HEK293 (cell line): Measurements from ENCODE around the gene KMT2D.

Experiments used
- HOXA7 ChIP-seq: sonication (generic); formaldehyde crosslinking; IDR thresholded peaks from 2 replicates; pipeline ENCODE4 v1.8.1; 2022; ENCODE audit warnings: missing genetic modification reagents, borderline replicate concordance
- KLF8 ChIP-seq: fragments of 450-650 bp; formaldehyde crosslinking; IDR thresholded peaks from 2 replicates; pipeline ENCODE4 v1.5.1; 2016; ENCODE audit warnings: missing biosample characterization, missing genetic modification characterization
- MZF1 ChIP-seq: fragments of 450-650 bp; formaldehyde crosslinking; IDR thresholded peaks from 2 replicates; pipeline ENCODE4 v1.5.1; 2017; ENCODE audit warnings: missing biosample characterization, missing genetic modification characterization, borderline replicate concordance
- PRDM2 ChIP-seq: fragments of 450-650 bp; formaldehyde crosslinking; IDR thresholded peaks from 2 replicates; pipeline ENCODE4 v1.5.1; 2016; ENCODE audit warnings: missing biosample characterization, missing genetic modification characterization, borderline replicate concordance
- SALL2 ChIP-seq: fragments of 450-650 bp; formaldehyde crosslinking; IDR thresholded peaks from 2 replicates; pipeline ENCODE4 v1.5.0; 2017; ENCODE audit warnings: missing biosample characterization, mild to moderate bottlenecking, missing genetic modification characterization, borderline replicate concordance
- ZBTB10 ChIP-seq: fragments of 450-650 bp; formaldehyde crosslinking; IDR thresholded peaks from 2 replicates; pipeline ENCODE4 v1.5.1; 2016; ENCODE audit warnings: missing biosample characterization, missing genetic modification characterization
- ZBTB21 ChIP-seq: fragments of 450-650 bp; formaldehyde crosslinking; IDR thresholded peaks from 2 replicates; pipeline ENCODE4 v1.5.1; 2017; ENCODE audit warnings: missing biosample characterization, missing genetic modification characterization
- ZBTB6 ChIP-seq: fragments of 450-650 bp; formaldehyde crosslinking; IDR thresholded peaks from 2 replicates; pipeline ENCODE4 v1.5.1; 2017; ENCODE audit warnings: missing biosample characterization, missing genetic modification characterization
- ZFP69B ChIP-seq: fragments of 450-650 bp; formaldehyde crosslinking; IDR thresholded peaks from 2 replicates; pipeline ENCODE4 v1.5.1; 2016; ENCODE audit warnings: missing biosample characterization, missing genetic modification characterization
- ZNF112 ChIP-seq: fragments of 450-650 bp; formaldehyde crosslinking; IDR thresholded peaks from 2 replicates; pipeline ENCODE4 v1.5.0; 2017; ENCODE audit warnings: missing biosample characterization, missing genetic modification characterization
- ZNF138 ChIP-seq: fragments of 450-650 bp; formaldehyde crosslinking; IDR thresholded peaks from 2 replicates; pipeline ENCODE4 v1.5.1; 2016; ENCODE audit warnings: missing biosample characterization, missing genetic modification characterization, borderline replicate concordance
- ZNF169 ChIP-seq: fragments of 450-650 bp; formaldehyde crosslinking; IDR thresholded peaks from 2 replicates; pipeline ENCODE4 v1.5.1; 2016; ENCODE audit warnings: missing biosample characterization, missing genetic modification characterization
- ZNF23 ChIP-seq: fragments of 450-650 bp; formaldehyde crosslinking; IDR thresholded peaks from 2 replicates; pipeline ENCODE4 v1.5.1; 2016; ENCODE audit warnings: missing biosample characterization, missing genetic modification characterization, borderline replicate concordance
- ZNF274 ChIP-seq, 2 experiments: fragments of 200-500 bp in 1 of 2; fragments of 450-650 bp in 1 of 2; sonication (Bioruptor generic) in 1 of 2; formaldehyde crosslinking in 1 of 2; IDR thresholded peaks; 2 replicates each; pipeline versions ENCODE4 v1.5.1 to v1.6.1; 2014 to 2016; ENCODE audit warnings: borderline replicate concordance in 1 of 2, inconsistent platforms in 1 of 2, low read length in 1 of 2, missing biosample characterization in 1 of 2, missing genetic modification characterization in 1 of 2
- ZNF324 ChIP-seq: fragments of 450-650 bp; formaldehyde crosslinking; IDR thresholded peaks from 2 replicates; pipeline ENCODE4 v1.5.1; 2016; ENCODE audit warnings: missing biosample characterization, missing genetic modification characterization
- ZNF341 ChIP-seq: fragments of 450-650 bp; formaldehyde crosslinking; IDR thresholded peaks from 2 replicates; pipeline ENCODE4; 2016; ENCODE audit warnings: low read depth, missing biosample characterization, missing genetic modification characterization
- ZNF433 ChIP-seq: fragments of 450-650 bp; formaldehyde crosslinking; IDR thresholded peaks from 2 replicates; pipeline ENCODE4 v1.5.1; 2016; ENCODE audit warnings: missing biosample characterization, missing genetic modification characterization, low read depth
- ZNF639 ChIP-seq: fragments of 450-650 bp; formaldehyde crosslinking; IDR thresholded peaks from 2 replicates; pipeline ENCODE4 v1.5.1; 2016; ENCODE audit warnings: missing biosample characterization, missing genetic modification characterization
- ZNF654 ChIP-seq: fragments of 450-650 bp; formaldehyde crosslinking; IDR thresholded peaks from 2 replicates; pipeline ENCODE4 v1.5.1; 2016; ENCODE audit warnings: low read depth, missing biosample characterization, missing genetic modification characterization
- ZNF670 ChIP-seq: fragments of 450-650 bp; formaldehyde crosslinking; IDR thresholded peaks from 2 replicates; pipeline ENCODE4 v1.5.1; 2016; ENCODE audit warnings: missing biosample characterization, missing genetic modification characterization, low read depth
- ZNF791 ChIP-seq: fragments of 450-650 bp; formaldehyde crosslinking; IDR thresholded peaks from 2 replicates; pipeline ENCODE4 v1.5.1; 2016; ENCODE audit warnings: missing biosample characterization, missing genetic modification characterization
- ZNF843 ChIP-seq: fragments of 450-650 bp; formaldehyde crosslinking; IDR thresholded peaks from 2 replicates; pipeline ENCODE4 v1.5.1; 2016; ENCODE audit warnings: missing biosample characterization, missing genetic modification characterization
- ZSCAN16 ChIP-seq: fragments of 450-650 bp; formaldehyde crosslinking; IDR thresholded peaks from 2 replicates; pipeline ENCODE4 v1.5.1; 2016; ENCODE audit warnings: missing biosample characterization, missing genetic modification characterization
- ZSCAN18 ChIP-seq: fragments of 450-650 bp; formaldehyde crosslinking; IDR thresholded peaks from 2 replicates; pipeline ENCODE4 v1.5.1; 2016; ENCODE audit warnings: missing biosample characterization, missing genetic modification characterization
- ZSCAN5A ChIP-seq: fragments of 450-650 bp; formaldehyde crosslinking; IDR thresholded peaks from 2 replicates; pipeline ENCODE4 v1.5.1; 2016; ENCODE audit warnings: missing biosample characterization, missing genetic modification characterization

The KMT2D gene

GRCh38 chr12:49088150-49088931, 27.7 kb upstream of the KMT2D start (continued):
- peak; percentile 81 for TF ChIP-seq ZNF654
- TF ChIP-seq ZNF843 (tag by site-specific recombination), result no peak
- no peak for TF ChIP-seq ZBTB6 (tag by site-specific recombination)
- TF ChIP-seq PRDM2, result no peak
- TF ChIP-seq ZSCAN16, result no peak
- TF ChIP-seq ZSCAN5A (tag by site-specific recombination), result no peak
- peak; percentile 79 for TF ChIP-seq KLF8
- TF ChIP-seq ZFP69B (tag by site-specific recombination), result peak; percentile 71; the same call in 1 of the 2 replicates
- no peak for TF ChIP-seq ZBTB21 (tag by site-specific recombination)
- TF ChIP-seq ZNF112, result no peak
- TF ChIP-seq ZNF169, result no peak
- no peak for TF ChIP-seq ZNF791 (tag by site-specific recombination)
- TF ChIP-seq ZBTB10 (tag by site-specific recombination), result peak; percentile 6; the same call in 1 of the 2 replicates
- TF ChIP-seq ZNF274 (IDR thresholded peaks at IDR 0.05; ENCODE audit: low read length), result no peak
- TF ChIP-seq ZNF274 (tag by site-specific recombination; IDR thresholded peaks at IDR 0.05; ENCODE audit: borderline replicate concordance), result no peak
- TF ChIP-seq ZNF138, result no peak
- no peak for TF ChIP-seq ZNF433 (tag by site-specific recombination)
- peak; percentile 68 for TF ChIP-seq ZNF341 (tag by site-specific recombination)
- no peak for TF ChIP-seq ZNF670 (tag by site-specific recombination)
- TF ChIP-seq ZNF324 (tag by site-specific recombination), result no peak
- TF ChIP-seq HOXA7 (CRISPR knock-in tag), result no peak
- no peak for TF ChIP-seq ZSCAN18 (tag by site-specific recombination)
- no peak for TF ChIP-seq ZNF23 (tag by site-specific recombination)
- no peak for TF ChIP-seq MZF1 (tag by site-specific recombination)
- no peak for TF ChIP-seq SALL2 (tag by site-specific recombination)
- no peak for TF ChIP-seq ZNF639 (tag by site-specific recombination)
